GM15510 (cell line): ENCODE data around the gene HARBI1.

ENCODE experiments used
- POLR2A ChIP-seq: IDR thresholded peaks from 3 replicates; pipeline ENCODE4 v1.6.1; 2011; ENCODE audit warnings: borderline replicate concordance; ENCODE audit not compliant: insufficient read length; ENCODE audit errors: extremely low read depth

The HARBI1 gene

DNA sequence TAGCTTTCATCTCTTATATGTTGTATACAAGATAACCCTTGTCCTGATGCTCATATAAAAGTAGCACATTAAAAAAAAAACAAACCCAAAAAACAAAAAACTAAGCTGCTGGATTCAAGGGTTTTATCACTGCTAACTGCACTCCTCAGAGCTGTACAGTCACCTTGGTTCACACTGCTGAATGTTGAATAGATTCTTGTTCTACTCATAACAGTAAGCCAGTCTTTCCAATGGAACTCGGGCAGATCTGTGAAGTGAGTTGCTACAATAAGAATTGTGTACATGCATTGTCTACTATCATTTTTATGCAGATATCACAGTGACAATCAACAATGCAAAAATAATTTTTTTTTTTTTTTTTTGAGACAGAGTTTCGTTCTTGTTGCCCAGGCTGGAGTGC, 4.7 kb downstream of the HARBI1 start:
- TF ChIP-seq POLR2A, result no peak

DNA sequence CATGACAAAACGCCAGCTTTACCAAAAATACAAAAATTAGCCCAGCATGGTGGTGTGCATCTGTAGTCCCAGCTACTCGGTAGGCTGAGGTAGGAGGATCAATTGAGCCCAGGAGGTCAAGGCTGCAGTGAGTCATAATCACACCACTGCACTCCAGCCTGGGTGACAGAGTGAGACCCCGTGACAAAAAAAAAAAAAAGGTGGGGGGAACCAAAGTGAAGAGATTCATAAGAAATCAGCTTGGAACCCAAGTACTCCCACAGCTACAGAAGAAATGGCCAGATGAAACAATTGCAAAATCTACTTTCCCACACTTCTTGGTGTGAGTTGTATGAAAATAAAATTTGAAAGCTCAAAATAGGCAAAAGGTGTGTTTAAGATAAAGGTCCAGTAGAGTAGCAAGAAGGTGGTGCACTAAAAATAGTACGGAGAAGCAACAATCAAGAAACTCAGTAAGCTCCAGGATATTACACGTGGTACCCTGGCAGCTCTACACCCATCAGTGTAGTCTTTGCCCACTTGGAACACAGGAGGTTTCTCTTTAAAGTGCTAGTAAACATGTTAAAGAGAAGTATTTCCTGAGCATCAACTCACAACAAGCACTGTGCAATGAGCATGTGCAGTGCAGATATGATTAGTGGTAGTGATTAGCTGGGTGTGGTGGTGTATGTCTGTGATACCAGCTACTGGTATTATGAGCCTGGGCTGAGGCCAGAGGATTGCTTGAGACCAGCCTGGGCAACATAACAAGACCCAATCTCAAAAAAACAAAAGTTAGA, 5.3 kb downstream of the HARBI1 start:
- no peak for TF ChIP-seq POLR2A

DNA sequence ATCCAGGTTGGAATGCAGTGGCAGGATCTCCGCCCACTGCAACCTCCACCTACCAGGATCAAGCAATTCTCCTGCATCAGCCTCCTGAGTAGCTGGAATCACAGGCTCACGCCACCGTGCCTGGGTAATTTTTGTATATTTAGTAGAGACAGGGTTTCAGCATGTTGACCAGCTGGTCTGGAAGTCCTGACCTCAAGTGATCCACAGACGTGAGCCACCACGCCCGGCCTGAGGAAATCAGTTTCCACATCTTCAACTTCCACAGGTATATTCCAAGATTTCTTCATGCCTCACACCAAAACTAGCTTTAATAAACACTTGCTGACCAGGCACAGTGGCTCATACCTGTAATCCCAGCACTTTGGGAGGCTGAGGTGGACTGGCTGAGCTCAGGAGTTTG, 7.6 kb downstream of the HARBI1 start:
- no peak for TF ChIP-seq POLR2A

DNA sequence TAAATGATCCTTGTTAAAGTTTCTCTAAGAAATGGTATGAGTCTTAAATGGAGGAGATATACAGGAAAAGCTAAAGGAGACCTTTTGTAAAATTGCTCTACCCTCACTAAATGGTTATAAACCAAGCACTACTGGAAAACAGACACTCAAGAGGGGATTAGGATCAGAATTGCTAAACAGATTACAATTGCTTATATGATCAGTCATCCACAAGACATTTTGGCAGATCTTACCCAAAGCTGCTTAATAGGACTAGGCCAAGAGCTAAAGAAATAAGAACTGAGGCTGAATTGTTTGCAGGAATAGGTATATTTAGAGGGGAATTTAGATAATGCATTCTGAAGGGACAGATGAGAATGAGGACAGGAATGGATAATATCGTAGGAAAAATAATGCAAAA, 9.5 kb downstream of the HARBI1 start:
- TF ChIP-seq POLR2A, result no peak

DNA sequence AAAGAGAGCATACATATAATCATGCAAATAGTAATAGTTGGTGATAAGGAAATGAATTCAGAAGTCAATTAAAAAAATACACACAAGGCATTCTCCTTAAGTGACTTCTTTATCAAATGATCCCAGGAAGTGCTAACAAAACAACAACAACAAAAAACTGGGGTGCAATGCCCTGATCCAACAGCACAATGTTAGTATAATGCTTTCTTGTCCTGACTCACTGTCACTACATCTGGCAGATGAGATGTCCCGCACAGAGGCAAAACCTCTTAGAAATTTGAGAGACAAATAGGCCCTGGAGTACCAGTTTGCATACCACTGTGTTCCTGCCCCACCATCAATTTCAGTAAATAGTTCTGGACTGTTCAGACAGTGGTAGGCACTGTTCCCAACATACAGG, 12.2 kb downstream of the HARBI1 start:
- TF ChIP-seq POLR2A, result no peak

DNA sequence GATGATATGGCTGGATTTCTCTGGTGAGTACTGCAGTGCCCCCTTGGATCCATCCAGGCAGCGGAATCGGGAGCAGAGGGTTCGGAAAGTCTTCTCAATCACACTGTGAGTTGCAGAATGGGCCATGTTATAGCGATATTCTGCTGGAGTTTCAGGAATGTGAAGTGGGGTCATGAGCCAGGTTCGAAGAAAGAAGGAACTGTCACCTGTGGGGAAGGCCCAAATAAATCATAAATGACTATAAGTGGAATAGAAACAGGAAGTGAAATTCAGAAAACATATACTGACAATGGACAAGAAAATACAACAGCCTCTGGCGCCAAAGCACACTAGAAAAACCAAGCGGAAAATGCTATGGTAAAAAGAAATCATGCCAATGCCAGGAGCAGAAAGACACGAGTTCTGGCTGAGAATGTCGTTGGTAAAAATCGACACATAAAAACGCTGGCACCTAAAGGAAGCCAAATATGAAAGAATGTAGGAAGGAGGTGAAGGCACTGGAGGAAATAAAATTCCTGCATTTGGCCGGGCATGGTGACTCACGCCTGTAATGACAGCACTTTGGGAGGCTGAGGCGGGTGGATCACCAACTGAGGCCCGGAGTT, 13.2 kb downstream of the HARBI1 start:
- TF ChIP-seq POLR2A, result no peak

DNA sequence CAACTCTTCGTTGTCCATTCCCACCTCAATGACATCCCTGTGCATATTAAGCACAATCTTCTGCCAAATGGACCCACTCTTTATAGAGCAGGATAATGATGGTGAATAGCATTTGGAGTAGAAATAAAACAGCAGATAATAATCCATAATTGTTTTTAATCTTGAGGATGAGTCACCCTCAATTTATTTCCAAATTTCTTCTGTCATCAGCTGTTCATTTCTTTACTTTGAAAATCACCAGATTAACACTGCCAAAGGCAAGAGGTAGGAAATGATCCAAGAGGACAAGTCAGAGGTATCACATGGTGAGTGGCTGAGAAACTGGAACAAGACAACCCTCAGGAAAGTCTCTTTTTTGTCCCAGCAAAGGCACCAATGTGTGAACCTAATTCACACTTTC, 15.9 kb downstream of the HARBI1 start:
- no peak for TF ChIP-seq POLR2A

GRCh38 chr11:46600194-46600960, 16.6 kb downstream of the HARBI1 start:
- TF ChIP-seq POLR2A, result no peak

DNA sequence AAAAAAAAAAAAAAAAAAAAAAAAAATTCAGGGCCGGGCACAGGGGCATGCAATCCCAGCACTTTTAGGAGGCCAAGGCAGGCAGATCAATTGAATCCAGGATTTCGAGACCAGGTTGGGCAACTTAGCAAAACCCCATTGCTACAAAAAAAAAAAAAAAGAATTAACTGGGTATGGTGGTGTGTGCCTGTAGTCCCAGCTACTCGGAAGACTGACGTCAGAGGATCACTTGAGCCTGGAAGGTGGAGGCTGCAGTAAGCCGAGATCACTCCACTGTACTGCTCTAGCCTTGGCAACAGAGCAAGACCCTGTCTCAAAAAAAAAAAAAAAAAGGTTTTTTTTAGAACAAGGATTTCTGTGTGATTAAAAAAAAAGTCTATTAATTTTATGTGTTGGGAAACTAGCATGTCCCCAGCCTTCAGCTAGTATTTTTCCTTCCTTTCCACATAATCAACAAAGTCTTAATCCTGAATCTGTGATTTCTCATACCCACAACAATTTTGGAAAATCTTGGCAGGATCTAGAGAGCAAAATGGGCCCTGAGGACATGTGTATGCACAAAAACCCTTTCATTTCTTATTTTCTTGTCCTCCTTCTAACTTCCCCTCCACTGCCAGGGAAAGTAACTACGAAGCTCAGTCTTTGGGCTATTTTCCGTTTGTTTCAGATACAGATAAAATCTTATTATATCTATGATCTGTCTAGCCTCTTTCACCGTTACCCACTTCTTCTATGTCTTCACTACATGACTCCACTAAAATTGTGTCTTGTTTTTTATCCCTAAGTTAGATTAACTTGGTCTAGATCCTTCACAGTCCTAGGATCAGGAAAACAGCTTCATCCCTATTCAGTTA, 17.5 kb downstream of the HARBI1 start:
- TF ChIP-seq POLR2A, result no peak

DNA sequence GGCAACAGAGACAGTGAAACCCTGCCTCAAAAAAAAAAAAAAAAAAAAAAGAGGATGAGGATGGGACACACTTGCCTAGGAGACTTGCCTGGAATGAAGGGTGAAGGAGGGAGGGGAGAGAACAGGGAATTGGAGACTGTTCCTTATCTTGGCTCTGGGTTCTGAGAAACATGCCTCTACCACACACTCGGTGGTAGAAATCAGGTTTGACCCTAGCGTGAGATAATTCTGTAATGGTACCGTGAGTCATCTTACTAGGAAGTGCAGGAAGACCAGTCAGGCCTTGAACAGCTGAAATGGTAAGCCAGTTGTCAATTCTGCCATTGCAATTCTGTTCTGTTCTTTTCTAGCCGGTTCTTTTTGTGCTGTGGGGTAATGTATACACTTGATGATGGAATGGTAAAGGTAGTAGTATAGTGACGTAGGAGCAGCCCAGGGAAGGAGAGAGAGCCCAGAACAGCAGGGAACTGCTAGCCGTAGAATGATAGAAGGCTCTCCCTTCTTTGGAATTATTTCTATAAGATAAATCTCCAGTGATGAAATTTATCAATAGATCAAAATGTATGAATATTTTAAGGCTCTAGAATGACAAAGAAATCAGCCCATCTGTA, 19.3 kb downstream of the HARBI1 start:
- no peak for TF ChIP-seq POLR2A

GRCh38 chr11:46597155-46597554, 19.9 kb downstream of the HARBI1 start:
- no peak for TF ChIP-seq POLR2A

- TF ChIP-seq POLR2A, result no peak
These were observed 22.2 kb downstream of the HARBI1 start for GRCh38 chr11:46594785-46595184.

- no peak for TF ChIP-seq POLR2A
These were observed 22.7 kb downstream of the HARBI1 start for GRCh38 chr11:46594374-46594700.

GRCh38 chr11:46593550-46594373, 23.3 kb downstream of the HARBI1 start, which contains the start of gene AMBRA1:
Gene AMBRA1 (minus strand): TSS chr11:46594023. CDS start chr11:46548380, 45,643 bp downstream.
- peak; percentile 64 for TF ChIP-seq POLR2A
